ENCODE data around the gene CRX.
"Not testable (repeated sequence)": the region's sequence is repeated elsewhere in the genome, so short reads cannot be mapped to it uniquely, and the experiment has no call there.

CRX gene

GRCh38 chr19:47821460-47822020, at the start of gene CRX:
Gene CRX, plus strand, starts transcription at chr19:47821937. Its CDS starts 12,507 bp downstream, at chr19:47834444.
- no peak for DNase-seq (ENCODE audit: low read depth)

GRCh38 chr19:47776568-47776967, 45.2 kb upstream of the CRX start:
- no peak for DNase-seq (ENCODE audit: low read depth)

- DNase-seq (ENCODE audit: low read depth): not testable (repeated sequence)
These were observed 44.3 kb upstream of the CRX start for GRCh38 chr19:47777245-47778048.

- DNase-seq (ENCODE audit: low read depth): peak; percentile 72
These were observed 43.4 kb upstream of the CRX start, which contains the start of gene SELENOW for GRCh38 chr19:47778049-47778953. Gene SELENOW, plus strand, starts transcription at chr19:47778703. Its CDS starts 83 bp downstream, at chr19:47778786.

GRCh38 chr19:47778954-47779351, 42.8 kb upstream of the CRX start:
- DNase-seq (ENCODE audit: low read depth): peak; percentile 26

- no peak for DNase-seq (ENCODE audit: low read depth)
These were observed 42.1 kb upstream of the CRX start for GRCh38 chr19:47779524-47780214.

- no peak for DNase-seq (ENCODE audit: low read depth)
These were observed 41.6 kb upstream of the CRX start for GRCh38 chr19:47780215-47780551.

GRCh38 chr19:47781590-47782262, 40.0 kb upstream of the CRX start:
- no peak for DNase-seq (ENCODE audit: low read depth)

GRCh38 chr19:47786566-47786965, 35.2 kb upstream of the CRX start:
- DNase-seq (ENCODE audit: low read depth): no peak

GRCh38 chr19:47787307-47787706, 34.4 kb upstream of the CRX start:
- DNase-seq (ENCODE audit: low read depth): not testable (repeated sequence)

GRCh38 chr19:47789811-47790210, 31.9 kb upstream of the CRX start:
- DNase-seq (ENCODE audit: low read depth): not testable (repeated sequence)

- peak; percentile 76 for DNase-seq (ENCODE audit: low read depth)
These were observed 31.3 kb upstream of the CRX start for GRCh38 chr19:47790398-47790814.

GRCh38 chr19:47792616-47793015, 29.1 kb upstream of the CRX start:
- DNase-seq (ENCODE audit: low read depth): no peak

GRCh38 chr19:47794526-47794925, 27.2 kb upstream of the CRX start:
- no peak for DNase-seq (ENCODE audit: low read depth)

- DNase-seq (ENCODE audit: low read depth): no peak
These were observed 25.0 kb upstream of the CRX start for GRCh38 chr19:47796785-47797184.

- no peak for DNase-seq (ENCODE audit: low read depth)
These were observed 23.5 kb upstream of the CRX start for GRCh38 chr19:47797996-47798903.

GRCh38 chr19:47798904-47799266, 22.9 kb upstream of the CRX start:
- DNase-seq (ENCODE audit: low read depth): no peak

GRCh38 chr19:47801270-47801669, 20.5 kb upstream of the CRX start:
- DNase-seq (ENCODE audit: low read depth): no peak

- no peak for DNase-seq (ENCODE audit: low read depth)
These were observed 19.2 kb upstream of the CRX start for GRCh38 chr19:47802521-47803043.

- DNase-seq (ENCODE audit: low read depth): not testable (repeated sequence)
These were observed 18.6 kb upstream of the CRX start for GRCh38 chr19:47803148-47803547.

Data from ELR (cell line).